Activated CD4-positive, alpha-beta T cell treated with anti-CD3 and anti-CD28 coated beads, Interleukin-2, amount 10 ng/mL, durations not matched to agents 24 days and 14 days (primary cell): Measurements from ENCODE around the gene ZMAT1. TPM values are rescaled to one million over a fixed set of nuclear protein-coding genes. Genes with fewer than 3 reads are reported as not detected.

ENCODE experiments used
- total RNA-seq: library from RNA; stranded (reverse); gene quantifications from 2 replicates; pipeline ENCODE4 v1.2.3, GENCODE V29; 2022

The ZMAT1 gene
- total RNA-seq, 1 donor from 2014 or later = 0.75 TPM

Other genes with a start within 250 kb of the ZMAT1 start
- not detected in 2 replicates for gene TCEAL2, start 193.7 kb upstream of the ZMAT1 start, total RNA-seq
- gene TCEAL6, start 210.5 kb upstream of the ZMAT1 start, total RNA-seq = not detected in 2 replicates
- 0.71 and 0.98 TPM in 2 replicates for gene BEX5, start 223.9 kb upstream of the ZMAT1 start, total RNA-seq